Panc1 (cell line): ENCODE measurements around the gene SRSF9. TPM values are rescaled to one million over a fixed set of nuclear protein-coding genes. Genes with fewer than 3 reads are reported as not detected.
"Not testable (repeated sequence)": the region's sequence is repeated elsewhere in the genome, so short reads cannot be mapped to it uniquely, and the experiment has no call there.

Source experiments
- ATAC-seq: fragments of 200-7000 bp; cut with Tn5 transposase; 2 replicates; pipeline ENCODE4 v1.9.1; 2020; ENCODE audit warnings: mild to moderate bottlenecking, moderate library complexity
- BruUV-seq: library from RNA; stranded (reverse); fragments of 400-500 nt; replicated peaks from 2 replicates; lab custom pipeline; 2021; lab: Mats Ljungman, UMichigan
- CTCF ChIA-PET: fragments of 300-600 bp; sonication (Branson Sonifier 250); formaldehyde crosslinking; loops from one replicate; lab custom pipeline; 2022; ENCODE audit warnings: antibody characterized with exemption; lab: Charles Lee
- POLR2A ChIA-PET: fragments of 300-600 bp; sonication (Branson Sonifier 250); formaldehyde crosslinking; loops from one replicate; lab custom pipeline; 2022; ENCODE audit warnings: antibody characterized with exemption; lab: Charles Lee
- DNase-seq: peaks from one replicate; pipeline ENCODE4 v3.0.0-alpha.2; 2010; ENCODE audit warnings: low read depth, low spot score
- H3K27ac ChIP-seq: 2 replicates; pipeline ENCODE4 v1.5.1; 2011; ENCODE audit warnings: mild to moderate bottlenecking, low read length, inconsistent platforms
- H3K27me3 ChIP-seq: fragments of 200-500 bp; sonication (Bioruptor generic); 2 replicates; pipeline ENCODE4 v1.6.0; 2014; ENCODE audit warnings: low read length, inconsistent platforms; ENCODE audit not compliant: control insufficient read depth, insufficient read depth
- H3K36me3 ChIP-seq: fragments of 200-500 bp; sonication (Bioruptor generic); 2 replicates; pipeline ENCODE4 v1.5.1; 2014; ENCODE audit warnings: inconsistent platforms, mild to moderate bottlenecking, low read length, moderate library complexity; ENCODE audit not compliant: control insufficient read depth, insufficient read depth
- H3K4me1 ChIP-seq: 2 replicates; pipeline ENCODE4 v1.5.1; 2011; ENCODE audit warnings: inconsistent platforms, mild to moderate bottlenecking, low read length, moderate library complexity; ENCODE audit not compliant: control insufficient read depth, insufficient read depth
- H3K4me3 ChIP-seq, 2 experiments: 2 replicates each; pipeline ENCODE4 v1.5.1; 2011 to 2012; ENCODE audit warnings: low read depth in 2 of 2, low read length in 2 of 2, mild to moderate bottlenecking in 2 of 2, inconsistent platforms in 1 of 2, moderate library complexity in 1 of 2
- H3K9me3 ChIP-seq: fragments of 200-500 bp; sonication (Bioruptor generic); 2 replicates; pipeline ENCODE4 v1.5.1; 2014; ENCODE audit warnings: low read depth, mild to moderate bottlenecking, inconsistent platforms, low read length, moderate library complexity; ENCODE audit not compliant: control insufficient read depth, insufficient read depth
- POLR2AphosphoS5 ChIP-seq: IDR thresholded peaks from 2 replicates; pipeline ENCODE4 v1.6.1; 2012; ENCODE audit warnings: mild to moderate bottlenecking, low read depth, low read length, moderate library complexity
- SIN3A ChIP-seq: IDR thresholded peaks from 2 replicates; pipeline ENCODE4 v1.6.1; 2012; ENCODE audit warnings: low read depth, mild to moderate bottlenecking, low read length, moderate library complexity, borderline replicate concordance; ENCODE audit not compliant: insufficient read depth
- TCF7L2 ChIP-seq: IDR thresholded peaks from 2 replicates; pipeline ENCODE4 v1.6.1; 2011; ENCODE audit warnings: mild to moderate bottlenecking, low read depth, low read length, inconsistent platforms
- in situ Hi-C: cut with HindIII; loops from 2 replicates; pipeline ENCODE4 v1.10.0; 2016; ENCODE audit warnings: low sequenced_read_pairs, low pct_unique_long_range_greater_than_20kb
- intact Hi-C: fragments of 100-400 bp; cut with micrococcal nuclease; formaldehyde crosslinking; loops from one replicate; pipeline ENCODE4 v1.10.0; 2022; ENCODE audit not compliant: unreplicated experiment
- total RNA-seq: library from RNA; stranded (reverse); gene quantifications from one replicate; pipeline ENCODE4 v1.2.1, GENCODE V29; 2021; ENCODE audit not compliant: unreplicated experiment
- TF ChIP-seq, protein P1 (sequence below): fragments of 450-650 bp; IDR thresholded peaks from 2 replicates; pipeline ENCODE4 v1.5.1; 2017; ENCODE audit warnings: mild to moderate bottlenecking
- TF ChIP-seq, protein P2 (sequence below), 2 experiments: IDR thresholded peaks; 2 replicates each; pipeline ENCODE4 v1.6.1; 2011 to 2012; ENCODE audit warnings: low read depth in 2 of 2, control low read depth in 1 of 2, low read length in 1 of 2, mild to moderate bottlenecking in 1 of 2, moderate library complexity in 1 of 2; ENCODE audit not compliant: insufficient read depth in 1 of 2

The SRSF9 gene
- total RNA-seq, 1 experiment from 2014 or later: 269 TPM

DNA sequence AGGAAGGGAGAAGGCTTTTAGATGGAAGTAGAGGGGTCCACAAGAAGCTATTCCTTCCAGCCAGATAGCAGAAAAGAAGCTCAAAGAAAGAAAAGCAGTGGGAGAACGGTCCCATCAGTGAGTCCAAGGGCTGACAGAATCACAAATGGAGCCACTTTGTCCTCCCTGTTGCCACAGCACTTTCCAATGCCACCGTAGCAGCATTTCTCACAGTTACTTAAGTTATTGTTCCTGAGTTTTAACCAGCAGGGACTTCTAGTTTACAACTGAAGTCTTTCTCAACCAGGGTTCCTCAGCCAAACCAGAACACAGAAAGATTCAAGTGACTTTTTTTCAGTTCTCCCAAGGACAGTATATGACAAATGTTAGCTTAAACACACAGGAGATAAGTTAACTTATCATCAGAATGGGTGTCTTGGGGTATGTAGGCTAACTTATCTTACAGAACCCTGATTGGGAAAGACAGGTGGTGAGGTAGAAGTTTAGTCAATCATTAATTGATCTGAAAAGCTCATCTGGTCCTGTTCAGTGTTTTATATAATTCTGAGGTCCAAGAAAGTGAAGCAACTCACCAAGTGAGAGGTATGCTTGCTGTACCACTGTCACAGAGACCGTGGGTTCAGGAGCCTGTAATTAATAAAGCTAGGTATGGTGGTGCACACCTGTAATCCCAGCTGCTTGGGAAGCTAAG lies 16.3 kb downstream of the SRSF9 start:
- H3K4me1 ChIP-seq: no peaks in the 10 kb centered on the region
- intact Hi-C loops (no loop called here), in situ Hi-C loops (no loop called here)
- H3K27ac ChIP-seq: no peak overlapping the region
- no peaks in the 10 kb centered on the region for H3K27me3 ChIP-seq
- H3K36me3 ChIP-seq: peaks cover 13% of the 10 kb centered on the region
- TF ChIP-seq, protein P1, sequence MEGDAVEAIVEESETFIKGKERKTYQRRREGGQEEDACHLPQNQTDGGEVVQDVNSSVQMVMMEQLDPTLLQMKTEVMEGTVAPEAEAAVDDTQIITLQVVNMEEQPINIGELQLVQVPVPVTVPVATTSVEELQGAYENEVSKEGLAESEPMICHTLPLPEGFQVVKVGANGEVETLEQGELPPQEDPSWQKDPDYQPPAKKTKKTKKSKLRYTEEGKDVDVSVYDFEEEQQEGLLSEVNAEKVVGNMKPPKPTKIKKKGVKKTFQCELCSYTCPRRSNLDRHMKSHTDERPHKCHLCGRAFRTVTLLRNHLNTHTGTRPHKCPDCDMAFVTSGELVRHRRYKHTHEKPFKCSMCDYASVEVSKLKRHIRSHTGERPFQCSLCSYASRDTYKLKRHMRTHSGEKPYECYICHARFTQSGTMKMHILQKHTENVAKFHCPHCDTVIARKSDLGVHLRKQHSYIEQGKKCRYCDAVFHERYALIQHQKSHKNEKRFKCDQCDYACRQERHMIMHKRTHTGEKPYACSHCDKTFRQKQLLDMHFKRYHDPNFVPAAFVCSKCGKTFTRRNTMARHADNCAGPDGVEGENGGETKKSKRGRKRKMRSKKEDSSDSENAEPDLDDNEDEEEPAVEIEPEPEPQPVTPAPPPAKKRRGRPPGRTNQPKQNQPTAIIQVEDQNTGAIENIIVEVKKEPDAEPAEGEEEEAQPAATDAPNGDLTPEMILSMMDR: no peak
- TF ChIP-seq SIN3A (no peak), TCF7L2 (no peak), POLR2AphosphoS5 (no peak)
- TF ChIP-seq, protein P2, sequence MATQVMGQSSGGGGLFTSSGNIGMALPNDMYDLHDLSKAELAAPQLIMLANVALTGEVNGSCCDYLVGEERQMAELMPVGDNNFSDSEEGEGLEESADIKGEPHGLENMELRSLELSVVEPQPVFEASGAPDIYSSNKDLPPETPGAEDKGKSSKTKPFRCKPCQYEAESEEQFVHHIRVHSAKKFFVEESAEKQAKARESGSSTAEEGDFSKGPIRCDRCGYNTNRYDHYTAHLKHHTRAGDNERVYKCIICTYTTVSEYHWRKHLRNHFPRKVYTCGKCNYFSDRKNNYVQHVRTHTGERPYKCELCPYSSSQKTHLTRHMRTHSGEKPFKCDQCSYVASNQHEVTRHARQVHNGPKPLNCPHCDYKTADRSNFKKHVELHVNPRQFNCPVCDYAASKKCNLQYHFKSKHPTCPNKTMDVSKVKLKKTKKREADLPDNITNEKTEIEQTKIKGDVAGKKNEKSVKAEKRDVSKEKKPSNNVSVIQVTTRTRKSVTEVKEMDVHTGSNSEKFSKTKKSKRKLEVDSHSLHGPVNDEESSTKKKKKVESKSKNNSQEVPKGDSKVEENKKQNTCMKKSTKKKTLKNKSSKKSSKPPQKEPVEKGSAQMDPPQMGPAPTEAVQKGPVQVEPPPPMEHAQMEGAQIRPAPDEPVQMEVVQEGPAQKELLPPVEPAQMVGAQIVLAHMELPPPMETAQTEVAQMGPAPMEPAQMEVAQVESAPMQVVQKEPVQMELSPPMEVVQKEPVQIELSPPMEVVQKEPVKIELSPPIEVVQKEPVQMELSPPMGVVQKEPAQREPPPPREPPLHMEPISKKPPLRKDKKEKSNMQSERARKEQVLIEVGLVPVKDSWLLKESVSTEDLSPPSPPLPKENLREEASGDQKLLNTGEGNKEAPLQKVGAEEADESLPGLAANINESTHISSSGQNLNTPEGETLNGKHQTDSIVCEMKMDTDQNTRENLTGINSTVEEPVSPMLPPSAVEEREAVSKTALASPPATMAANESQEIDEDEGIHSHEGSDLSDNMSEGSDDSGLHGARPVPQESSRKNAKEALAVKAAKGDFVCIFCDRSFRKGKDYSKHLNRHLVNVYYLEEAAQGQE (IDR thresholded peaks at IDR 0.05; ENCODE audit: insufficient read depth in 1 of 2, low read depth in 2 of 2, low read length in 1 of 2): no peak
- CTCF ChIA-PET: interaction anchor here (1.0 kb wide), 1 partner anchor 13 kb away, joined by 4 read pairs; no protein-coding TSS in a partner anchor
- BruUV-seq: no TSS peak
- POLR2A ChIA-PET: no interaction called here
- ATAC-seq: no peak
- H3K9me3 ChIP-seq: no peaks in the 10 kb centered on the region
- no peak overlapping the region for H3K4me3 ChIP-seq
- DNase-seq: no peak

DNA sequence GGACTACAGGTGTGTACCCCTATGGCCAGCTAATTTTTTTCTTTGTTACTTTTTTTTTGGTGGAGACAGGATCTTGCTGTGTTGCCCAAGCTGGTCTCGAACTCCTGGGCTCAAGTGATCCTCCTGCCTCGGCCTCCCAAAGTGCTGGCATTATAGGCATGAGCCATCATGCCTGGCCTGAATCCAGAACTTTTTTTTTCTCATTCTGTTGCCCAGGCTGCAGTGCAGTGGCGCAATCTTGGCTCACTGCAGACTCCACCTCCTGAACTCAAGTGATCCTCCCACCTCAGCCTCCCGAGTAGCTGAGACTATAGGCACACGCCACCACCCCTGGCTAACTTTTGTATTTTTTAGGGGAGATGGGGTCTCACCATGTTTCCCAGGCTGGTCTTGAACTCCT lies 17.0 kb downstream of the SRSF9 start:
- in situ Hi-C loops, H3K9me3 ChIP-seq, H3K27me3 ChIP-seq, H3K4me3 ChIP-seq, H3K27ac ChIP-seq, H3K4me1 ChIP-seq, BruUV-seq, ATAC-seq, DNase-seq, intact Hi-C loops, POLR2A ChIA-PET: not testable (repeated sequence)
- H3K36me3 ChIP-seq: peaks cover 13% of the 10 kb centered on the region
- CTCF ChIA-PET: interaction anchor here (1.0 kb wide), 1 partner anchor 14 kb away, joined by 4 read pairs; no protein-coding TSS in a partner anchor

DNA sequence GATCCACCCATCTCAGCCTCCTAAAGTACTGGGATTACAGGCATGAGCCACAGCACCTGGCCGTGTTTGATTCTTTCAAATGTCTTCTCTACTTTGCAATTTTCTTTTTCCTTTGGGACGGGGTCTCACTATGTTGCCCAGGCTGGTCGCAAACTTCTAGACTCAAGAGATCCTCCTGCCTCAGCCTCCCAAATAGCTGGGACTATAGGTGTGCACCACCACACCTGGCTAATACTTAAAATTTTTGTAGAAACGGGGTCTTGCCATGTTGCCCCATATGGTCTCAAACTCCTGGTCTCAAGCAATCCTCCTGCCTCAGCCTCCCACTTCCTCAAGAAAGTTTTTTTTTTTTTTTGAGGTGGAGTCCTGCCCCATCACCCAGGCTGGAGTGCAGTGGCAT lies 21.6 kb downstream of the SRSF9 start:
- ATAC-seq: no peak
- H3K9me3 ChIP-seq: no peaks in the 10 kb centered on the region
- no peak overlapping the region for H3K27ac ChIP-seq
- intact Hi-C loops (no loop called here), in situ Hi-C loops (no loop called here)
- peaks cover 7% of the 10 kb centered on the region; the same call in 1 of the 2 replicates for H3K4me1 ChIP-seq
- ChIA-PET CTCF (interaction anchor here (0.7 kb wide), 2 partner anchors 95 to 121 kb away, joined by 3 to 5 read pairs; no protein-coding TSS in a partner anchor), POLR2A (no interaction called here)
- H3K4me3 ChIP-seq: no peak overlapping the region; a peak in 1 of 4 replicates
- TF ChIP-seq TCF7L2 (no peak), SIN3A (no peak), POLR2AphosphoS5 (no peak)
- TF ChIP-seq, protein P1: no peak
- TF ChIP-seq, protein P2 (IDR thresholded peaks at IDR 0.05; ENCODE audit: insufficient read depth in 1 of 2, low read depth in 2 of 2, low read length in 1 of 2): no peak
- H3K27me3 ChIP-seq: no peaks in the 10 kb centered on the region
- DNase-seq: no peak
- H3K36me3 ChIP-seq: peaks cover 12% of the 10 kb centered on the region; the same call in 1 of the 2 replicates
- no TSS peak for BruUV-seq
